Measurements from ENCODE around the gene ADNP2.
"Not testable (repeated sequence)": the region's sequence is repeated elsewhere in the genome, so short reads cannot be mapped to it uniquely, and the experiment has no call there.

The ADNP2 gene

DNA sequence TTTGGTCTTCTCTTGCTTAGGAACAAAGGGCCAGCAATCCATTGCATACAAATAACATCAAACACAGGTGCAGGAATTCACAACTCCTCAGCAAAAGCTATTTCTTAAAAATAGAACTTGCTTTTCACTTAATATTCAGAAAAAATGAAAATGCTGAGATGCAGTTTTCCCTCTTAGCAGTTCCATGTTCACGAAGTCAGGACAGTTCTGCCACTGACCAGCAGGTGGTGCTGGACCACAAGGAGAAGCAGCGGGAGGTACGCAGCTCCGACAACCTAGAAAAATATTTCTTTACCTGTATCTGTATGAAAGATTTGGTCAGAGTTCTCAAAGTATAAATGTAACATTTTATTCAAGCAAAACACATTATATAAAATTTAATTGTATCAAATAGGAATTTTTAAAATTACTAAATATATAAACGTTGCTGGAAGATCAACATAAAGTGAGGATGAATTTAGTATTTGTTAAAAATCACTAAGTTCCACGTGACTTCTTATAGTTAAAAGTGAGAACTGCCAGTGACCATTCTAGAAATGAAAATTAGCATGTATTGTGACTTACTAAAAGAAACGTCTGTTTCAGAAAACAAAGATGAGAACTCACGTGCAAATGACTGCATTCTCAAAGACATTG is 48.8 kb downstream of the ADNP2 start:
- Histone ChIP-seq H3K27ac (no peak overlapping the region), H3K4me1 (peaks cover 33% of the 10 kb centered on the region), H3K36me3 (no peaks in the 10 kb centered on the region)

DNA sequence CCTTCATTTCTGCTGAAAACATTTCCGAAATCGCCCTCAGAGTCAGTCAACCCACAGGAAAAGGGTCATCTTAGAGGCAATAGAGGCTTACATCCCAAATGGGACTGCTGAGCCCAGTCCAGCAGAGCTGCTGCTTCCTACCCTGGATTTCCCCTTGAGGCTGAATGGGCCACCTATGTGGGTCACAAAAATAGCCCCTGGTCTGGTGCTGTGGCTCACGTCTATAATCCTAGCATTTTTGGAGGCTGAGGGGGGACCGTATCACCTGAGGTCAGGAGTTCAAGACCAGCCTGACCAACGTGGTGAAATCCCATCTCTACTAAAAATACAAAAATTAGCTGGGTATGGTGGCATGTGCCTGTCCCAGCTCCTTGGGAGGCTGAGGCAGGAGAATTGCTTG is 49.3 kb downstream of the ADNP2 start:
- peaks cover 22% of the 10 kb centered on the region for H4K20me1 ChIP-seq
- TF ChIP-seq Cebpa-rat (IDR thresholded peaks at IDR 0.05): no peak
- H3K27me3 ChIP-seq: no peaks in the 10 kb centered on the region

More for the DNA sequence above, 48.8 kb downstream of the ADNP2 start:
- Histone ChIP-seq H3K9ac (no peak overlapping the region), H3K4me2 (no peak overlapping the region), H3K4me3 (no peak overlapping the region), H3K9me3 (peaks cover under 1% of the 10 kb centered on the region), H4K20me1 (peaks cover 22% of the 10 kb centered on the region), H3K27me3 (no peaks in the 10 kb centered on the region)
- TF ChIP-seq Cebpa-rat (IDR thresholded peaks at IDR 0.05): no peak

DNA sequence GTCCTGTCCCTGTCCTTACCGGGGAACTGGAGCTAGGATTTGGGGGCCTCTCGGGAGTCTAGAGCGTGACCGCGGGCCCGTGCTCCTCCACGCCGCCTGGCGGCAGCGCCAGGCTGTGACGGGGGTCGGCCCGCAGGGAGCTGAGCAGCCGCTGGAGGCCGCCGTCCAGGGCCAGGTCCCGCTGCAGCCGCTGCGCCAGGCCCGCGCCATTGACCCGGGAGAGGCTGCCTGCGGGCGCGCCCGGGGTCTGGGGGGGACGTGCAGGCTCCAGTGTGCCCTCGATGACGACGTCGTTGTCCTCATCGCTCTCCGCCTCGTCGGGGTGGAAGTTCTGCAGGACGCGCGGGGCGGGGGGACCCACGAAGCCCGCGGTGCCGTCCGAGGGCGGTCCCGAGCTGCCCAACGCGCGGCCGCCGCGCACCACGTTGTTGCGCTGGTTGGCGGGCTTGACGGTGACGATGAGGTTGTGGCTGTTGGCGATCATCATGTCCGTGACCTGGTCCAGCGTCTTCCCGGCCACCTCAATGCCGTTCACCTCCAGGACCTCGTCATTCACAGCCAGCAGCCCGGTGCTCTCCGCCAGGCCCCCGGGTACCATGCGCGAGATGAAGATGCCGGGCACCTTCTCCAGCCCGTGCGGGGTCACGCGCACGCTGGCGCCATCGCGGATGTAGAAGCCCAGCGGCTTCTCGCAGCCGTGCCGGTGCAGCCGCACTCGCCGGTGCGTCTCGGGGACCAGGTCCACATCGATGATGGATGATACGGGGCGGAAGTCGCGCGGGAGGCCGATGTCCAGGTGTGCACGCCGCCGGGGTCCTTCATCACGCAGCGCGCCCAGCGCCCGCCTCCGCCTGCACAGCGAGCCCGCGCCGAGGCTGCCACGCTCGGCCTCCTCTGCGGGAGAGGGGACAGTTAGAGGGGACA is 50.9 kb downstream of the ADNP2 start:
- Histone ChIP-seq H3K4me2 (peak overlapping the region; percentile 87), H3K27me3 (no peaks in the 10 kb centered on the region), H3K36me3 (peaks cover 6% of the 10 kb centered on the region; the same call in 1 of the 2 replicates), H3K27ac (peak overlapping the region; percentile 48), H3K9ac (peak overlapping the region; percentile 49; the same call in 1 of the 2 replicates), H4K20me1 (peaks cover 22% of the 10 kb centered on the region), H3K4me1 (peaks cover 33% of the 10 kb centered on the region), H3K9me3 (peaks cover 22% of the 10 kb centered on the region), H3K4me3 (peak overlapping the region; percentile 18; the same call in 1 of the 2 replicates)
- no peak for TF ChIP-seq Cebpa-rat (IDR thresholded peaks at IDR 0.05)

More for the DNA sequence above, 49.3 kb downstream of the ADNP2 start:
- Histone ChIP-seq H3K9me3 (peaks cover 6% of the 10 kb centered on the region), H3K4me3 (no peak overlapping the region), H3K9ac (no peak overlapping the region), H3K4me1 (peaks cover 33% of the 10 kb centered on the region), H3K4me2 (no peak overlapping the region), H3K27ac (no peak overlapping the region), H3K36me3 (0 out of 2 replicates have a peak, but pooled peaks cover under 1% of the 10 kb centered on the region)

DNA sequence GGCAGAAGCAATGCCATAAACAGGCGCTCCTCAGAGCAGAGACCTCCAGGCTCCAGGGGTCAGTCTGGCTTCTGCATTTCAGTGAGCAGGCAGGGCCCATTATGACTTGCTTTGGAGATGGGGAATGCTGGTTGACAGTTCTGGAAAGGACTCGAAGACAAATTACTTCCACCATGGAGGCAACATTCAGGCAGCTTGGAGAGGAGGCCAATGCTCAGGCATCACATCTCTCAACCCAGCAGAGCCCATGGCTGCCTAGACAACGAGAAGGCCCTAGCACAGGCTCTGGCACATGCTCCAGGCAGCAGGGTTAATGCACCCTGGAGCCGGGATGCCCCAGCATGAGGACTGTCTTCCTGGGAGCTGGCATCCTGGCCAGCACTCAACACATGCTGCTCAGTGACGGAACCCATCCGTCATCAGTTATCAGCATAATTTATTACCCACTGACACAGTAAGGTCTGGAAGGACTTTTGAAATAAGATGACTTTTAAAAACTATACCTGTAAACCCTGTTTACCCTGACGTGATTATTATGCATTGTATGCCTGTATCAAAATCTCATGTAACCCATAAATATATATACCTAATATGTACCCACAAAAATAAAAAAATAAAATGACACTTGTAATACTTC is 52.8 kb downstream of the ADNP2 start:
- Histone ChIP-seq H3K4me3 (no peak overlapping the region), H3K27me3 (no peaks in the 10 kb centered on the region), H4K20me1 (peaks cover 22% of the 10 kb centered on the region)

DNA sequence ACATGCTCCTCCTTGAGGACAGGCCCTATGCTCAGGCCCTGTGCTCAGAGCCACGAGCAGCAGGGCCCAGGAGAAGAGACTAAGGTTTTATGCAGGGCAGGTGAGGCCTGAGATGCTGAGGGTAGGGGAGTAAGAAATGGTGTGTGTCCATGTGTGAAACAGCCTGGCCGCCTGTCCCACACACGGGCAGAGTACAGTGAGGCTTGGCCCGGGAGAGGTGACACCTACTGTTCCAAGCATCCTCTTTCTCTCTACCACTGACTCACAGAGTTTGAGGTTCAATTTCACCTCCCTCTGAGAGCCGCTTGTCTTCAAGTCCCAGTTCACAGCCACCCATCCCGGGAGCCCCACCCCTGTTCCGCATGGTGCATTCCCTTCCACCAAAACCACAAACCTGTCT is 54.1 kb downstream of the ADNP2 start:
- peaks cover 45% of the 10 kb centered on the region for H3K4me1 ChIP-seq
- H4K20me1 ChIP-seq: peaks cover 22% of the 10 kb centered on the region
- H3K9me3 ChIP-seq: peaks cover 40% of the 10 kb centered on the region
- no peak overlapping the region for H3K4me2 ChIP-seq
- no peaks in the 10 kb centered on the region for H3K27me3 ChIP-seq
- H3K36me3 ChIP-seq: peaks cover 6% of the 10 kb centered on the region; the same call in 1 of the 2 replicates
- H3K27ac ChIP-seq: no peak overlapping the region
- H3K9ac ChIP-seq: no peak overlapping the region
- TF ChIP-seq Cebpa-rat (IDR thresholded peaks at IDR 0.05): no peak
- no peak overlapping the region for H3K4me3 ChIP-seq

More for the DNA sequence above, 52.8 kb downstream of the ADNP2 start:
- H3K4me2 ChIP-seq: peak overlapping the region; percentile 87
- peaks cover 33% of the 10 kb centered on the region for H3K4me1 ChIP-seq
- H3K36me3 ChIP-seq: peaks cover 6% of the 10 kb centered on the region; the same call in 1 of the 2 replicates
- H3K9ac ChIP-seq: no peak overlapping the region
- H3K9me3 ChIP-seq: peaks cover 40% of the 10 kb centered on the region
- TF ChIP-seq Cebpa-rat (IDR thresholded peaks at IDR 0.05): no peak
- H3K27ac ChIP-seq: peak overlapping the region; percentile 39; the same call in 1 of the 2 replicates

DNA sequence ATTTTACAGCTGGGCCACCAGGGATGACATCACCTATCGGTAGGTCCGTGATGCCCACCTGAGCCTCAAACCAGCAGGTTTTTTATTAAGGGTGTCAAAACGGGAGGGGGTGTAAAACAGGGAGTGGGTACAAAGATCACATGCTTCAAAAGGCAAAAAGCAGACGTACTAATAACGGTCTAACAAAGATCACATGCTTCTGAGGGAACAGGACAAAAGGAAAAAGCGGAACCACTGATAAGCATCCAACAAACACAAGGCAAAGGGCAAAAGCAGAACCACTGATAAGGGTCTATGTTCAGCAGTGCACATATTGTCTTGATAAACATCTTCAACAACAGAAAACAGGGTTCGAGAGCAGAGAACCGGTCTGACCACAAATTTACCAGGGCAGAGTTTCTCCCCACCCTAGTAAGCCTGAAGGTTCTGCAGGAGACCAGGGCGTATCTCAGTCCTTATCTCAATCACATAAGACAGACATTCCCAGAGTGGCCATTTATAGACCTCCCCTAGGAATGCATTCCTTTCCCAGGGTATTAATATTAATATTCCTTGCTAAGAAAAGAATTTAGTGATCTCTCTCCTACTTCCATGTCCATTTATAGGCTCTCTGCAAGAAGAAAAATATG is 55.8 kb downstream of the ADNP2 start:
- not testable (repeated sequence) for H3K9ac ChIP-seq, H3K27ac ChIP-seq, H3K36me3 ChIP-seq, H3K4me3 ChIP-seq, H3K4me2 ChIP-seq, H3K27me3 ChIP-seq
- Histone ChIP-seq H4K20me1 (peaks cover 22% of the 10 kb centered on the region), H3K9me3 (peaks cover 40% of the 10 kb centered on the region), H3K4me1 (peaks cover 50% of the 10 kb centered on the region)

DNA sequence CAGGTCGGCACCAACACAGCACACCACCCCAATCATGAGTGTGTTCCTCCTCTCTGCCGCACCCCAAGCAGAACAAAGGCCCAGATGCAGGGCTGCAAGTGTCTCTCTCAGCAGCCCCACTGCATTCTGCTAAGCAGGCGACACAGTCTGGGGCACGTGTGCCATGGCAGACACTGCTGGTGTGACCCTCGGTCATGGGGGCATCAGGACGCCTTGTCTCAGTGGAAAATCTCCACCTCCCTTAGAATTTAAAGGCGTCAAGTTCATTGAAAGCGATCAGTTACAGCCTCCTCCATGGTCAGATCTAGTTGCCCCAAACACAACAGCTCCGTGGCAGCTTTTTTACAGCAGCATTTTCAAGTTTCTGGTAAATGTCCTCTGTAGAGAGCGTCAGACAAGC is 57.2 kb downstream of the ADNP2 start:
- H3K4me2 ChIP-seq: no peak overlapping the region
- H3K4me1 ChIP-seq: peaks cover 43% of the 10 kb centered on the region
- peaks cover 8% of the 10 kb centered on the region; the same call in 1 of the 2 replicates for H4K20me1 ChIP-seq
- H3K9me3 ChIP-seq: peaks cover 40% of the 10 kb centered on the region
- H3K9ac ChIP-seq: no peak overlapping the region
- peaks cover 6% of the 10 kb centered on the region; the same call in 1 of the 2 replicates for H3K36me3 ChIP-seq
- H3K27ac ChIP-seq: no peak overlapping the region
- H3K4me3 ChIP-seq: no peak overlapping the region
- no peak for TF ChIP-seq Cebpa-rat (IDR thresholded peaks at IDR 0.05)
- no peaks in the 10 kb centered on the region for H3K27me3 ChIP-seq

DNA sequence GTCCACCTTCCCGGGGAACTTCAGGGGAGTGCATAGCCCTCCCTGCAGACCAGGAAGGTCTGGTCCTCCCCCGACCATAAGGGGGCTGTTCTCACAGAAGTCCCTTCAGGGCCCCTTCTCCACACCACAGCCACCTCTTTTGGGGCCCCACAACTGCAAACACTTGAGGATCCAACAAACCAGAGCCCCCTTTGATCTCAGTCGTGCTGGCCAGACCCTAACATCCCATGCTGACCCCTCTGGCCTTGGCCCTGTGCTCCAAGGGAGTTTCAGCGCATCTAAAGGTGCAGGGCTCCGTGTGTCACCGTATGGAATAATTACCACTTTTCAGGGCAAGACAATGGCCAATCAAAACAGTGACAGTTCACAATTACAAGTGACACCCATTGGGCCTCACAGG is 57.7 kb downstream of the ADNP2 start:
- Histone ChIP-seq H3K27ac (no peak overlapping the region), H4K20me1 (peaks cover 3% of the 10 kb centered on the region; the same call in 1 of the 2 replicates), H3K9me3 (peaks cover 40% of the 10 kb centered on the region), H3K4me3 (no peak overlapping the region), H3K27me3 (no peaks in the 10 kb centered on the region), H3K36me3 (peaks cover 6% of the 10 kb centered on the region; the same call in 1 of the 2 replicates), H3K9ac (no peak overlapping the region), H3K4me2 (no peak overlapping the region), H3K4me1 (peaks cover 38% of the 10 kb centered on the region)
- TF ChIP-seq Cebpa-rat (IDR thresholded peaks at IDR 0.05): no peak

DNA sequence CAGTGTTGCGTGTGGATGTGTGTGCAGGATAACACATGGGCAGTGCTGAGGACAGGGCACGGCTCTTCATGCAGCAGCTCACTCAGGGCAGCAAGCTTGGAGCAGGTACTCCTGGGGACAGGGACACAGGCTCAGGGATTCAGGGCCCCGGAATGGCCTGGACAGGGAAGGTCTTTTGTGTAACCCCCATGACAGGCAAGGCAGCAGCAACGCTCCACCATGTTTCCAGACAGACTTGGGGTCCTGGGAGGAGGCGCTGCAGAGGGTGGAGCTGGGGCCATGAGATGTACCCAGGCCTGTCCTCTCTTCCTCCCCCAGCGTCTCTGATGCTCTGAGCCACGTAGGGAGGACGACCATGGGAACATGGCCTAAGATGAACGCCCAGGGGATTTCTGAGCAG is 58.3 kb downstream of the ADNP2 start:
- H3K9me3 ChIP-seq: peaks cover 40% of the 10 kb centered on the region
- H3K36me3 ChIP-seq: peaks cover 6% of the 10 kb centered on the region; the same call in 1 of the 2 replicates
- H3K27me3 ChIP-seq: no peaks in the 10 kb centered on the region
- peak overlapping the region; percentile 89; the same call in 1 of the 2 replicates for H3K4me2 ChIP-seq
- no peak for TF ChIP-seq Cebpa-rat (IDR thresholded peaks at IDR 0.05)
- no peak overlapping the region for H3K9ac ChIP-seq
- H3K27ac ChIP-seq: no peak overlapping the region
- no peak overlapping the region for H3K4me3 ChIP-seq
- peaks cover 35% of the 10 kb centered on the region for H3K4me1 ChIP-seq
- no peaks in the 10 kb centered on the region for H4K20me1 ChIP-seq

All from BLaER1 (cell line).